Measurements from ENCODE around the gene PCDHB16.
"Not testable (repeated sequence)": the region's sequence is repeated elsewhere in the genome, so short reads cannot be mapped to it uniquely, and the experiment has no call there.

PCDHB16 gene

DNA sequence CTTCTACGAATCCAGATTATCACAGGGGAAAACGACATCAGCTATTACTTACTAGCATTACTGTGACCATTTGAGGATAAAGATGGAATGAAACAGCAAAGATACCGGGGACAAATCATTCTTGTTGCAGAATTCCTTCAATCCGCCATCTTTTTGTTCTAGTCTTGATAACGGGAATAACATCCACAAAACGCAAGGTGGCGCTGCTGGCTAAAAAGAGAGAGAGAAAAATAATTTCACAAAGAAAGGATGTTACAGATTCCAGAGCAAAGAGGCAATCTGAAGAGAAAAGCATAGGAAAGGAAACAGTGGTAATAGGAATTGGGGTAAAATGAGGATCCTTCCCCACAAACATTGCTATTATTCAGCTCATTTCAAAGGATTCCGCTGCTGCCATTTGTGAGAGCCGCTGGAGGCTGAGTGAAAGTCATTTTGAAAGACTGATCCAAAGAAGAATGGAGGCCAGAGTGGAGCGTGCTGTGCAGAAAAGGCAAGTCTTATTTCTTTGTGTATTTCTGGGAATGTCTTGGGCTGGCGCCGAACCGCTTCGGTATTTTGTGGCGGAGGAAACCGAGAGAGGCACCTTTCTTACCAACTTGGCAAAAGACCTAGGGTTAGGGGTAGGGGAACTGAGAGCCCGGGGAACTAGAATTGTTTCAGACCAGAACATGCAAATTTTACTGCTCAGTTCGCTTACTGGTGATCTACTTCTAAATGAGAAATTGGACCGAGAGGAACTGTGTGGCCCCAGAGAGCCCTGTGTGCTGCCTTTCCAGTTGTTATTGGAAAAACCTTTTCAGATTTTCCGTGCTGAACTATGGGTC, 9.6 kb upstream of the PCDHB16 start, which contains the start of gene PCDHB7:
TSS of gene PCDHB7 (plus strand) at position 264 of the 824 bp plus-strand sequence. CDS start at position 456, 192 bp downstream.
- H3K4me1 ChIP-seq (ENCODE audit: control insufficient read depth in 2 of 2, insufficient read depth in 1 of 2, low read depth in 1 of 2, low read length in 2 of 2): no peaks in the 10 kb centered on the region
- H2AFZ ChIP-seq (ENCODE audit: low read length): peak within 1 kb of the TSS; percentile 79
- DNase-seq (ENCODE audit: low spot score): no peak
- WGBS, 2 donors (ENCODE audit: extremely low coverage in 2 of 2, insufficient read length in 2 of 2, insufficient replicate concordance in 1 of 2): no CpG with 5 or more reads among the region's 20 CpGs
- H3K4ac ChIP-seq (ENCODE audit: low read length): no peak within 1 kb of the TSS
- peak within 1 kb of the TSS; percentile 24 for H2BK5ac ChIP-seq (ENCODE audit: low read length)
- no peaks in the 10 kb centered on the region for H3K27me3 ChIP-seq (ENCODE audit: control insufficient read depth in 3 of 3, insufficient read depth in 3 of 3, low read depth in 1 of 3, low read length in 3 of 3)
- H4K91ac ChIP-seq (ENCODE audit: low read depth, low read length, poor library complexity): no peak within 1 kb of the TSS
- no peak within 1 kb of the TSS for H2AK5ac ChIP-seq (ENCODE audit: low read depth, low read length)
- H2BK15ac ChIP-seq (ENCODE audit: low read length): no peak within 1 kb of the TSS
- H3K27ac ChIP-seq (replicated peaks; ENCODE audit: low read length): no peak within 1 kb of the TSS
- no peak within 1 kb of the TSS for H2BK120ac ChIP-seq (ENCODE audit: low read depth, low read length)
- peaks cover 10 to 15% of the 10 kb centered on the region in 2 donors for H3K9me3 ChIP-seq (replicated peaks in 1 of 2; ENCODE audit: control insufficient read depth in 2 of 2, insufficient read depth in 1 of 2, low read depth in 1 of 2, low read length in 2 of 2)
- no peaks in the 10 kb centered on the region for H3K79me1 ChIP-seq (ENCODE audit: low read depth, low read length)
- no peaks in the 10 kb centered on the region for H3K36me3 ChIP-seq (replicated peaks in 1 of 2; ENCODE audit: control insufficient read depth in 2 of 2, insufficient read depth in 2 of 2, low read length in 2 of 2)
- H3K14ac ChIP-seq (ENCODE audit: low read length): no peak within 1 kb of the TSS
- no peak within 1 kb of the TSS for H3K4me2 ChIP-seq (ENCODE audit: insufficient read depth, low read length, poor library complexity, severe bottlenecking)
- H3K4me3 ChIP-seq (ENCODE audit: low read length in 2 of 2): no peak within 1 kb of the TSS
- no peak within 1 kb of the TSS for H3K18ac ChIP-seq (ENCODE audit: low read length)
- no peak within 1 kb of the TSS for H3K23ac ChIP-seq (ENCODE audit: low read depth, low read length, poor library complexity)
- no peak within 1 kb of the TSS for H4K8ac ChIP-seq (ENCODE audit: low read depth, low read length)
- H3K9ac ChIP-seq (ENCODE audit: low read depth, low read length, poor library complexity): no peak within 1 kb of the TSS
- H2BK12ac ChIP-seq (ENCODE audit: low read length): no peak within 1 kb of the TSS

DNA sequence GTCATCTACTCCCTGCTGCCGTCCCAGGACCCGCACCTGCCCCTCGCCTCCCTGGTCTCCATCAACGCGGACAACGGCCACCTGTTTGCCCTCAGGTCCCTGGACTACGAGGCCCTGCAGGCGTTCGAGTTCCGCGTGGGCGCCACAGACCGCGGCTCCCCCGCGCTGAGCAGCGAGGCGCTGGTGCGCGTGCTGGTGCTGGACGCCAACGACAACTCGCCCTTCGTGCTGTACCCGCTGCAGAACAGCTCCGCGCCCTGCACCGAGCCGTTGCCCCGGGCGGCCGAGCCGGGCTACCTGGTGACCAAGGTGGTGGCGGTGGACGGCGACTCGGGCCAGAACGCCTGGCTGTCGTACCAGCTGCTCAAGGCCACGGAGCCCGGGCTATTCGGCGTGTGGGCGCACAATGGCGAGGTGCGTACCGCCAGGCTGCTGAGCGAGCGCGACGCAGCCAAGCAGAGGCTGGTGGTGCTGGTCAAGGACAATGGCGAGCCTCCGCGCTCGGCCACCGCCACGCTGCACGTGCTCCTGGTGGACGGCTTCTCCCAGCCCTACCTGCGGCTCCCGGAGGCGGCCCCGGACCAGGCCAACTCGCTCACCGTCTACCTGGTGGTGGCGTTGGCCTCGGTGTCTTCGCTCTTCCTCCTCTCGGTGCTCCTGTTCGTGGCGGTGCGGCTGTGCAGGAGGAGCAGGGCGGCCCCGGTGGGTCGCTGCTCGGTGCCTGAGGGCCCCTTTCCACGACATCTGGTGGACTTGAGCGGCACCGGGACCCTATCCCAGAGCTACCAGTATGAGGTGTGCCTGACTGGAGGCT, 7.7 kb upstream of the PCDHB16 start:
- not testable (repeated sequence) for H2BK15ac ChIP-seq (ENCODE audit: low read length); H2BK5ac ChIP-seq (ENCODE audit: low read length); H3K27ac ChIP-seq (replicated peaks; ENCODE audit: low read length); H3K14ac ChIP-seq (ENCODE audit: low read length); H3K4me1 ChIP-seq (ENCODE audit: control insufficient read depth in 2 of 2, insufficient read depth in 1 of 2, low read depth in 1 of 2, low read length in 2 of 2); H3K18ac ChIP-seq (ENCODE audit: low read length); H3K79me1 ChIP-seq (ENCODE audit: low read depth, low read length); H3K9ac ChIP-seq (ENCODE audit: low read depth, low read length, poor library complexity); H3K27me3 ChIP-seq (ENCODE audit: control insufficient read depth in 3 of 3, insufficient read depth in 3 of 3, low read depth in 1 of 3, low read length in 3 of 3); H3K36me3 ChIP-seq (replicated peaks in 1 of 2; ENCODE audit: control insufficient read depth in 2 of 2, insufficient read depth in 2 of 2, low read length in 2 of 2); H4K8ac ChIP-seq (ENCODE audit: low read depth, low read length); H3K4ac ChIP-seq (ENCODE audit: low read length); DNase-seq (ENCODE audit: low spot score); H3K4me2 ChIP-seq (ENCODE audit: insufficient read depth, low read length, poor library complexity, severe bottlenecking); H4K91ac ChIP-seq (ENCODE audit: low read depth, low read length, poor library complexity); H2AK5ac ChIP-seq (ENCODE audit: low read depth, low read length); H2AFZ ChIP-seq (ENCODE audit: low read length); H2BK120ac ChIP-seq (ENCODE audit: low read depth, low read length); H2BK12ac ChIP-seq (ENCODE audit: low read length); H3K4me3 ChIP-seq (ENCODE audit: low read length in 2 of 2)
- peaks cover 11 to 15% of the 10 kb centered on the region in 2 donors for H3K9me3 ChIP-seq (replicated peaks in 1 of 2; ENCODE audit: control insufficient read depth in 2 of 2, insufficient read depth in 1 of 2, low read depth in 1 of 2, low read length in 2 of 2)
- H3K23ac ChIP-seq (ENCODE audit: low read depth, low read length, poor library complexity): peak overlapping the region; percentile 20
- WGBS, 2 donors (ENCODE audit: extremely low coverage in 2 of 2, insufficient read length in 2 of 2, insufficient replicate concordance in 1 of 2): no CpG with 5 or more reads among the region's 79 CpGs

GRCh38 chr5:141175933-141176332, 6.3 kb upstream of the PCDHB16 start:
- H3K4me3 ChIP-seq (ENCODE audit: low read length in 2 of 2): no peak overlapping the region
- WGBS, 2 donors (ENCODE audit: extremely low coverage in 2 of 2, insufficient read length in 2 of 2, insufficient replicate concordance in 1 of 2): no CpG with 5 or more reads among the region's 1 CpG

More at GRCh38 chr5:141175933-141176332, 6.3 kb upstream of the PCDHB16 start:
- Histone ChIP-seq H3K9me3 (replicated peaks in 1 of 2; ENCODE audit: control insufficient read depth in 2 of 2, insufficient read depth in 1 of 2, low read depth in 1 of 2, low read length in 2 of 2) (peaks cover 11 to 15% of the 10 kb centered on the region in 2 donors), H3K4me1 (ENCODE audit: control insufficient read depth in 2 of 2, insufficient read depth in 1 of 2, low read depth in 1 of 2, low read length in 2 of 2) (no peaks in the 10 kb centered on the region), H2AFZ (ENCODE audit: low read length) (no peak overlapping the region), H3K14ac (ENCODE audit: low read length) (no peak overlapping the region), H4K91ac (ENCODE audit: low read depth, low read length, poor library complexity) (no peak overlapping the region), H2BK12ac (ENCODE audit: low read length) (no peak overlapping the region), H3K18ac (ENCODE audit: low read length) (no peak overlapping the region), H3K9ac (ENCODE audit: low read depth, low read length, poor library complexity) (no peak overlapping the region), H4K8ac (ENCODE audit: low read depth, low read length) (no peak overlapping the region), H3K4ac (ENCODE audit: low read length) (no peak overlapping the region), H2BK5ac (ENCODE audit: low read length) (no peak overlapping the region), H3K4me2 (ENCODE audit: insufficient read depth, low read length, poor library complexity, severe bottlenecking) (no peak overlapping the region), H3K23ac (ENCODE audit: low read depth, low read length, poor library complexity) (no peak overlapping the region), H3K27me3 (ENCODE audit: control insufficient read depth in 3 of 3, insufficient read depth in 3 of 3, low read depth in 1 of 3, low read length in 3 of 3) (no peaks in the 10 kb centered on the region), H2BK120ac (ENCODE audit: low read depth, low read length) (no peak overlapping the region), H3K79me1 (ENCODE audit: low read depth, low read length) (no peaks in the 10 kb centered on the region), H2BK15ac (ENCODE audit: low read length) (no peak overlapping the region), H3K36me3 (replicated peaks in 1 of 2; ENCODE audit: control insufficient read depth in 2 of 2, insufficient read depth in 2 of 2, low read length in 2 of 2) (no peaks in the 10 kb centered on the region), H3K27ac (replicated peaks; ENCODE audit: low read length) (no peak overlapping the region), H2AK5ac (ENCODE audit: low read depth, low read length) (no peak overlapping the region)
- DNase-seq (ENCODE audit: low spot score): no peak

All from neuronal stem cell (in vitro differentiated cells).